Stimulated activated CD8-positive, alpha-beta memory T cell treated with anti-CD3 and anti-CD28 coated beads, Interleukin-4, amount 100 ng/mL, for 4 hours (primary cell): ENCODE data around the gene TRIM41.

Experiments
- DNase-seq, 2 donors: peaks; one replicate each; pipeline ENCODE4 v3.0.0-alpha.2; 2020; ENCODE audit warnings: low read depth in 2 of 2, low spot score in 1 of 2

Gene TRIM41

DNA sequence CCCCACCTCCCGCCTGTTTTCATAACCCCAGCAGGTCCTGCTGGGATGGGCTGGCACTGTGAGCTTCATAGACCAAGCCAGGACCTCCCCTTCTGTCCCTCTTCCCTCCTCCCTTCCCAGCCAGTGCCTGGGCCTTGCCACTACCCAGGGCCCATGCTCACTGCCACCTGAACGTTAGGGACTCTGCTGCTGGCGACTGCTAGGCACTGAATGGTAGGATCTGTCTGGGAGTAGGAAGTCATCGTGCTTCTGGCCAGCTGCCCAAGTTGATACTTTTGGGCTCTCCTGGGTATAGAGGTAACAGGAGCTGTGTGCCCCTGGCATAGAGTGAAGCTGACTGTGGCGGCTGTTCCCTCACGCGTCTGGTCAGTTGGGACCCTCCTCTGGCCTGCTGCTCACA is 8.4 kb downstream of the TRIM41 start:
- no peak for DNase-seq

DNA sequence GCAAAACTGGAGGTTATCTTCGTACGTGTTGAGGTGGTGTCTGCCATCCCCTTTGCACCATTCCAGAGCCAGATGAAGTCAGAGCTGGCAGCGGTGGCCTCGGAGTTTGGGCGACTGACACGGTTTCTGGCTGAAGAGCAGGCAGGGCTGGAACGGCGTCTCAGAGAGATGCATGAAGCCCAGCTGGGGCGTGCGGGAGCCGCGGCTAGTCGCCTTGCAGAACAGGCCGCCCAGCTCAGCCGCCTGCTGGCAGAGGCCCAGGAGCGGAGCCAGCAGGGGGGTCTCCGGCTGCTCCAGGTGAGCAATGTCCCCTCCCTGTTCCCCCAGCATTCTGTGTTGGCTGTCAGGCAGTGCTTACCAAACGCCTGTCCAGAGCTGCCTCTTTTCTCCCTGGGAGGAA is 9.5 kb downstream of the TRIM41 start:
- no peak for DNase-seq

DNA sequence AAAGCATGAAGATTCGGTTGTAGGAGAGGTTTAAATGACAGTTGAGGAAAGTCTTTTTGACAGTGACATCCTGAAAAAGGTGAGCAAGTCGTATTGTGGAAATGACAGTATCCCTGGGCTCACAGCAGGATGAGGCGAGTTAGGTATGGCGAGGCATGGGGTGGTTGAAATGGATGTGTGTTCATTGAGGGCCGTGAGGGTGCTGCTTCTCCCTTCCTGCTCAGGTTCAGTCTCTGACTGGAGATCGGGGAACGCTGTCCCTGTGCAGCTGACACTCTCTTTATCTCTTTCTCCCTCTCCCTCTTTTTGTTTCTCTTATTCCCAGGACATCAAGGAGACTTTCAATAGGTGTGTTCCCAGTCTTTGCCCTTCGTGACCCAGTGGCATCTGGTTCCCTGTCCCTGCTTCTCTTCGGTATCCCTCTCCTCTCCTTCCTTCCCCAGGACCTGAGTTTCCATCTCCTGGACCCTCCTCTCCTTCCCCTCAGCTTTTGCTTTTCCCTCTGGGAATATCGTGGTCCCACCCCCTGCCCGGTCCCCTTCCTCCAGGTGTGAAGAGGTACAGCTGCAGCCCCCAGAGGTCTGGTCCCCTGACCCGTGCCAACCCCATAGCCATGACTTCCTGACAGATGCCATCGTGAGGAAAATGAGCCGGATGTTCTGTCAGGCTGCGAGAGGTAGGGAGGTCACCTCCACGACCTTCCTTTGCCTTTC is 10.2 kb downstream of the TRIM41 start:
- no peak for DNase-seq

DNA sequence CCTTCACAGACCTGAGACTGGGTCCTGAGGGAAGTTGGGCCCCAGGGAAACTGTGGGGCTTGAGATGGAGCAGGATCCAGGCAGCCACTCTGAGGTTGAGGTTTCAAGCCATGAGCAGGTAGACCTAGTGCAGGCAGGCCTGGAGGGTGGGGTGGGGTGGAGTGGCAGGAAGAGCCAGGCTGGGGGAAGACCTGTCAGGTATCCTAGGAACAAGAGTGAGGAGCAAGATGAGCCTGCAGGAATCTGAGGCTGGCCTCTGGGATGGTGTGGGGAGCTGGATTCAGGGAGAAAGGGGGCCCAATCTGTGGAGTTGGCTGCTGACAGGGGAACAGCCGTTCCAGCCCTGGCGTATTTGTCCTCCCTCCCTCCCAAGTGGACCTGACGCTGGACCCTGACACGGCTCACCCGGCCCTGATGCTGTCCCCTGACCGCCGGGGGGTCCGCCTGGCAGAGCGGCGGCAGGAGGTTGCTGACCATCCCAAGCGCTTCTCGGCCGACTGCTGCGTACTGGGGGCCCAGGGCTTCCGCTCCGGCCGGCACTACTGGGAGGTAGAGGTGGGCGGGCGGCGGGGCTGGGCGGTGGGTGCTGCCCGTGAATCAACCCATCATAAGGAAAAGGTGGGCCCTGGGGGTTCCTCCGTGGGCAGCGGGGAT is 10.8 kb downstream of the TRIM41 start:
- DNase-seq = no peak

DNA sequence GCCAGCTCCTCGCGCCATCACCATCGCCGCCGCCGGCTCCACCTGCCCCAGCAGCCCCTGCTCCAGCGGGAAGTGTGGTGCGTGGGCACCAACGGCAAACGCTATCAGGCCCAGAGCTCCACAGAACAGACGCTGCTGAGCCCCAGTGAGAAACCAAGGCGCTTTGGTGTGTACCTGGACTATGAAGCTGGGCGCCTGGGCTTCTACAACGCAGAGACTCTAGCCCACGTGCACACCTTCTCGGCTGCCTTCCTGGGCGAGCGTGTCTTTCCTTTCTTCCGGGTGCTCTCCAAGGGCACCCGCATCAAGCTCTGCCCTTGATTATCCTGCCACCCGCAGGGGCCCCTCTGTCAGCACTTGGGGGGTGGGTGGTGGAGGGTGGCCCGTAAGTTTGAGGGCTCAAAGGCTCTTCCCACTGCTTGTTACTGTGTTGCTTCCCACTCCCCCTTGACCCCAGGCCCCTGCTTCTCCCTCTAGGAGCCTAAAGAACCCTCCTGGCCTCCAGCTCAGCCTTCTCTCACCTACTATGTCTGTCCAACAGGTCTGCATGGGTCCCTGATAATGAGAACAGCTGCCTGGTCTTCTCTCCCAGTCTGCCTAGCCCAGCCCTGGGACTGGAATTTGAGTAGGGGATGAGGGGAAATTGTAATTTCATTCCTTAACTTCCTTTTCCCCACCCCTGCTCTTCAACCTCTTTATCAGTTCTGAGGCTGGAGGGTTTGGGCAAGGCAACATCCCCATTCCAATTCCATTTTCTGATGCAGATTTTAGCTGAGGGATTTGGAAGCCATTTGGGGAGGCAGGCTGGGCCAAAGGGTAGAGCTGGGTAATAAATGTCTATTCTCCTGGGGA is 11.6 kb downstream of the TRIM41 start:
- DNase-seq = no peak

DNA sequence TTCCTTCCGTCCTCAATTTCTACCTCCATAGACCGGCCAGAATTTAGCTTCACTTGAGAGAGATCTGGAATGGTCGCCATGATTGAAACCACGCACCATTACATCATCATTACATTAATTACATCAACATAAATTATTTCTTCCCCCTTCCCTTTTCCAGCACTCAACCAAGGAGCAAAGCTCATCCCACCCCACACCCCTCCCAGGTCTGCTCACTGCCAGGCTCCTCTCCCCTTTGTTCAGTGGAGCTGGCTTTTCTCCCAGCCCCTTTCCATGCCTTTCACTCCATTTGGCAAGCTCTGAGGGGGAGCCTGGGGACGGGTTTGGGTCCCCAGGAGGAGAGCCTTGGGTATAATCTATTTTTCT is 12.2 kb downstream of the TRIM41 start:
- no peak for DNase-seq

DNA sequence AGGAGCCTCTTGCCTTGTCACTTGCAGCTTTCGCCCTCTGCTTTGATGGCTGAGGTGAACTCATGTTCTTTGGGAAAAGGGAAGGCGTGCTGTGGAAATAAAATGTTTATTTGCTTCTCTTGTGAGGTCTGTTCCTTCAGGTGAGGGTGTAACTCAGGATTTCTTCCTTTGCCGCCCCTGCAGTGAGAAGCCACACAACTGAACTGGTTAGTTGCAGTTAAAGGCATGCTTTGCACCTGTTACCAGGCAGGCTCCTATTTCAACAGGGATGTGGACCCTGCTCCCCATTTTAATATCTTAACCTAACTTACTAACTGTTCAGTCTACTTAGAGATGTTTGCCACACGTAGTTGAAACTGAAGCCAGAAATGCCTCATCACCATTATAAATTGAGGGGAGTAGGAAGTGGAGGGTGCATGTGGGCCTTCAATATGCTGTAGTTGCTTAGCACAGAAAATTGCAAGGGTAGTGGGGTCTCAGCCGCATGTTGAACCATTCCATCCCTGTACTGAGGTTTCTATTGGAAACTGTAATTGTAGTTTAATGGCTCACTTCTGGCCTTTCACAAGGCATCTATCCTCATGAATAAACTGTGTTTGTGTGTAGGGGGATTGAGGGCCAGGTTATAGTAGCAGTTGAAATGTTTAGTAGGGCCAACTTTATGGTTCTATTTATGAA is 12.7 kb downstream of the TRIM41 start:
- DNase-seq = no peak

DNA sequence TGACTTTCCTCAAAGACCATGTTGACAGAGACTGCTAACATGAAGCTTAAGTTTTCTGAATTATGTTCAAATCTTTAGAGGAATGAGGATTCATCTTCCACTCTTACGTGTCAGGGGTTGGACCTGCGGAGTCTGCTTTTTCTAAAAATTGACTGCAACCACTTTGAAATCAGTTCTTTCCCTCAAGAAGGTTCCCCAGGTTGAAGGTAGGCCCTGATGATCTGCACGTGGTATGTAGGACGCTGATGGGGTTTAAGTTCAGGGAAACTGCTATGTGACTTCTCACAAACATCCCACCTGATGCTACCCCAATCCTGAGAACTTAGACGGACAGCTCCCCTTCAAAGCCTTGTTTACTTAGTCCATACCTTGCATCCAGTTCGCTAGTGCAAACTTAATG is 13.4 kb downstream of the TRIM41 start:
- no peak for DNase-seq

DNA sequence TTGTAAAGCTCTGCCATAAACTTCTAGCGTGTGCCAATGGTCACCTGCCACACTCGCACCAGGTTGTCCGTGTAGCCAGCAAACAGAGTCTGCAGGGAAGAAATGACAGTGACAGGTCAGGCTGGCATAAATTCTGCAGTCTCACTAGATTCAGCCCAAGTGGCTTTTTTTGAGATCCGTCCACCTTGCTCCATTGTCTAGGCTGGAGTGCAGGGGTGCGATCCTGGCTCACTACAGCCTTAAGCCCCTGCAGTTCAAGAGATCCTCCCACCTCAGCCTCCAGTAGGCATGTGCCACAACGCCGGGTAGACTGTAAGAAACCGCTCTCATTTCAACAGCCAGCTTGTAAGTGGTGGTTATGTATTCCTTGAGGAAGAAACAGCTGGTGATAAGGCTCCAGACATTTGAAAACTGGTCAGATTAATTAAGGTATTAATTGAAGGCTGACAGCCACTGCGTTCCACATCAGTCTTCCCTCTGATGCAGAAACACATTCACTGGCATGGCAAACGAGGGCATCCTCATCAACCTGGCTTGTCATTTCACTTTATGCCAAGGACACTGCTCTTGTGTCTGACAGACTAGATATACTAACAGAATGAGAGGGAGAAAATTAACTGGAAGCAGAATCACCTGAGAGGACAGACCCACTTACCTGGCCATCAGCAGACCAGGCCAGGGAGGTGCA is 14.0 kb downstream of the TRIM41 start:
- DNase-seq = no peak

DNA sequence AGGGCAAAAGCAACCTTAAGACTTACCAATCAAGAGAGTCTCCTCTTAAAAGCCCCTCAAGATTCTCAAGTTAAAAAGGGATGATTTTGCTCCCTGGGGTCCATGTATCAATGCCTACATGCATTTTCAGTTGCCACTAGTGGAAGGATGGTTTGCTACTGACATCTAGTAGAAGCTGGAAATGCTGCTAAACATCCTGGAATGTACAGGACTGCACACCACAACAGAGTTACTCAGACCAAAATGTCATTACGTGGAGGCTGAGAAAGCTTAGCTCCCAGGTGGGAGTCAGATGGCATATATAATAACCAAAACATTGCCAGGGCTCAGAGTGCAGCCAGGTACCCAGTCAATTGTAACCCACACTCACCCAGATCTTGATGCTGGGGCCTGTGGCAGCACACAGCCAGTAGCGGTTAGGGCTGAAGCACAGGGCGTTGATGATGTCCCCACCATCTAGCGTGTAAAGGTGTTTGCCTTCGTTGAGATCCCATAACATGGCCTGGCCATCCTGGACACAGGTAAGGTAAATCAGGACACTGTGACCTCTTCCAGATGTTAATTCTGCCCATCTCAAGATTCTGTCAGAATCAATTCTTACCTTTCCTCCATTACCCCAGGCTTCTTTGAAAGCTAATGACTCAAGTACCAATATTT is 14.8 kb downstream of the TRIM41 start:
- DNase-seq = no peak

DNA sequence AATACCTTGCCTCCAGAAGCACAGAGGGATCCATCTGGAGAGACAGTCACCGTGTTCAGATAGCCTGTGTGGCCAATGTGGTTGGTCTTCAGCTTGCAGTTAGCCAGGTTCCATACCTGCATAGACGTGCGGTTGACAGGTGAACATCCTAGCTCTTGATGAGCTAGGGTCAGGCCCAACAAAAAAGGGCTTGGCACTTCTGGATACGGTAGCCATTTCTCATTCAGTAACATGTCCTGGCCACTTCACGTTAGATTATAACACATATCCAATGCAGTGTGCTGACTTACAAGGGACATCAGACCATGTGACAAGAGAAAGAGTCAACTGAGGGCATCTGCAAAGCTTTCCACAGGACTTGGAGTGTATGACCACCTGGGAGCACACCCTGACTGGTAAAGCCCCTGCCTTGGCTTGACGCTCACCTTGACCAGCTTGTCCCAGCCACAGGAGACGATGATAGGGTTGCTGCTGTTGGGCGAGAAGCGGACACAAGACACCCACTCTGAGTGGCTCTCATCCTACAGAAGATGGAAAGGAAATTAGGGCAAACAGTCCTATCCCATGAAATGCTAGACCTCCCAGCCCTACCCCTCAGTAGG is 16.1 kb downstream of the TRIM41 start:
- DNase-seq = no peak

DNA sequence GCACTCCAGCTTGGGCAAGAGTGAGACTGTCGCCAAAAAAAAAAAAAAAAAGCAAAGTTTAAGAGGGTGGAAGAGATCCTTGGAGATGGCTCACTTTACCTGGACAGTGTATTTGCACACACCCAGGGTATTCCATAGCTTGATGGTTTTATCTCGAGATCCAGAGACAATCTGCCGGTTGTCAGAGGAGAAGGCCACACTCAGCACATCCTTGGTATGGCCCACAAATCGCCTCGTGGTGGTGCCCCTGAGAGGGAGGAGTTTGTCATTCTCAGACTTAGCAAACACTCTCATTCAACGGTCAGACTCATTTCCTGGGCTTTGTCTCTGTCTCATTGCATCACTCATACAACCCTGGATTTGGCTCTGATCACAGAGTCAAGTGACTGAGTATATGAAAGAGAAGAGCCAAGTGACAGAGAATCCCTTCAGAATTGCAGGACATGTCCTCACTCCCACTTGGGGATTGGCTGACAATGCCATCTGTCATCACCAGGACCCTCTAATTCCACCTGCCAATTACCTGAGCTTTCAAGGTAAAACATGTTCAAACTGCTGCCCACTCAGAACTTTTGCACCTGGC is 18.4 kb downstream of the TRIM41 start:
- DNase-seq = no peak

DNA sequence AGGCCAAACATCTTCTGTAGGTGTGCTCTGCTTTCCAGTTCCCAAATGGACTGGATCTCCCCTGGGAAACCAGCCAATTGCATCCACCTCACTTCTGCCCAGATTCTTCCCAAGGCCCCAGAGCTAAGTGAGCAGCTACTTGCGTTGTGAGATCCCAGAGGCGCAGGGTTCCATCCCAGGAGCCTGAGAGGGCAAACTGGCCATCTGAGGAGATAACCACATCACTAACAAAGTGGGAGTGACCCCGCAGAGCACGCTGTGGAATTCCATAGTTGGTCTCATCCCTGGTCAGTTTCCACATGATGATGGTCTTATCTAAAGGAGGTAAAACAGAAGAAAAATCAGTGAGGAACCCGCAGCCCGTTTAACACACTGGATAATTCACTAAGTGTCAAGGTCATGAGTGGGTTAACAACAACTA is 19.0 kb downstream of the TRIM41 start:
- no peak for DNase-seq

DNA sequence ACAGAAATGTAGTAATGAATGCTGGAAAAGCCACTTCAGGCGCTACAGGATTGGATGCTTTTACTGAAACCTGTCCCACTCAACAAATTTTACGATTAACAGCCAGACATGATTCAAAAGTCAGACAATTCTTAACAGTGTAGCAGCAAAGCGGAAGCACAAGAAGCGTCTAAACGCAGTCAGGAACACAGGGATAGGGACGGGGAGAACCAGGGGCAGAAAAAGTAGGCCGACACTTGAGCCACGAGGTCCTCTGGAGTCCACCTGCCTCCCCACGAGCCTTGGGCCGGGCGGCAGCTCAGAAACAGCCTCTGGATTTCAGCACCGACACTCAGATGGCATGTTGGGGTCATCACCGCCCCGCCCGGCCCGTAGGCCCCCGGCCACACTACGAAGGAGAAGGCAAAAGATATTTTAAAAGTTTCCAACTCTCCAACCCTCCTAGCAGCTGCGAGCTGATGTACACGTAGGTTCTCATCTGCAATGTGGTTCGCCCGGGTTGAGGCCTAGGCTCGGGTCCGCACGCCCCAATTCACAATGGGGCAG is 20.0 kb downstream of the TRIM41 start:
- no peak for DNase-seq

DNA sequence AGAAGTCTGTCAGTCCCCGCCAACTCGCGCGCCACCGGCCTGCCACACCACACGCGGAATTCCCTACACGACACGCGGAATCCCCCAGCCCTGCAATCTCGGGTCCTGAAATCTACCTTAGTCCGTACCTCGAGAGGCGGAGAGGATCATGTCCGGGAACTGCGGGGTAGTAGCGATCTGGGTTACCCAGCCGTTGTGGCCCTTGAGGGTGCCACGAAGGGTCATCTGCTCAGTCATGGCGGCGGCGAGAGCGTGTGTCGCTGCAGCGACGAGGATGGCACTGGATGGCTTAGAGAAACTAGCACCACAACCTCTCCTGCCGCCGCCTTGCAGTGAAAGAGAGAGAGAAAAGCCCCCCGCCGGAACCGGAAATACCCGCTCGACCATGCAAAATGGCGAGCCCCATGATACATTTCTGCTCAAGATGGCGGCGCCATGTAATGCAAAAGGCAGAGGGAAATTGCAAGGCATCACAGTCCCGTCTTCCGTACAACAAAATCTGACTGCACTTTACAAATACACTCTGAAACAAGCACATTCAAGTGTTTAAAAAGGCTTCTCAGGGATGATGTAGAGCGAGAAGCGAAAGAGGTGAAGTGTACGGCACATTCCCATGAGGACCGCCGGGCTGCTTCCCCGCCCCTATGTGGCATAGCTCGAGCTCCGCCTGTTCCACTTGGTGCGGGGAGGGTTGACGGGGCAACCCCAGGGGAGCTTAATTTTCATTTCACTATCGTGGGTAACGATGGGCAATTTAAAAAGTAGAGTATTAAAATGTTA is 20.7 kb downstream of the TRIM41 start, which contains the start of gene RACK1:
TSS of gene RACK1 (minus strand) at position 343 of the 780 bp plus-strand sequence. CDS start at position 237, 106 bp downstream.
- peak; percentile 78 to 86 for DNase-seq

DNA sequence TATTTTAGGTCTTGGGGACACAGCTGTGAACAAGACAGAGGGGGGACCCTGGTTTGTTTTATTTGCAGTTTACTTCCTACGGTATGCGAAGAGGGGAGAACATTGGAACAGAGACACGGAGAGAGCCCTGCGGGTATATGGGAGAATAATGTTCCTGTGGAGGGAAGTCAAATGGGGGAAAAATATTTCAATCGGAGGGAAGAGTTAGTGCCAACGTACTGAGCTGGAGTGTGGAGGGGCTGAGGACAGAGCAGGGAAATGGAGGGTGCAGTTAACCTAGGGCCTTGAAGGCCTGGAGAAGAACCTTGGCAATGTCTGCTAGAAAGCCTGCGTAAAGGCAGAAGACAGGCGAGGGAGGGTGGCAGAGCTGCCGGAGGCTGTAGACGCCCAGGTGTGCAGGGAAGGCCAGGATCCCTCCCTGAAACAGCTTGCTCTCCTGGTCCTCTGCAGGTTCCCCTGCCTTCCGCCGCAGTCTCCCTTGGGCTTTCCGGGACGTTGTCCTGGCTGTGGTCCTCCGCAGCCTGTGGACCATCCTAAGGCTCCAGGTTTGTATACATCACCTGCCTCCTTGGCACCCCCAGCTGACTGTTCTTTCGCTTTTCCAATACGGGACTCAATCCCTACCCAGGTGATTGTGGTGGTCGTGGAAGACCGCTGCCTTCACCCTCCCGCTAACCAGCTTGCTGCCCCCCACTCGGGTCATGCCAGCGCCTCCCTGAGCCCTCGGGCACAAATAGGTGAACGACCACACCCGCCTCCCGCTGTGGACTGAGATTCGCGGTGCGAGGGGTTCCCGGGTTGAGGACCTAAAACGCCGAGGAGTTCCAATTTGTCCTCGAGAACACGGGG is 22.6 kb downstream of the TRIM41 start:
- DNase-seq = no peak

DNA sequence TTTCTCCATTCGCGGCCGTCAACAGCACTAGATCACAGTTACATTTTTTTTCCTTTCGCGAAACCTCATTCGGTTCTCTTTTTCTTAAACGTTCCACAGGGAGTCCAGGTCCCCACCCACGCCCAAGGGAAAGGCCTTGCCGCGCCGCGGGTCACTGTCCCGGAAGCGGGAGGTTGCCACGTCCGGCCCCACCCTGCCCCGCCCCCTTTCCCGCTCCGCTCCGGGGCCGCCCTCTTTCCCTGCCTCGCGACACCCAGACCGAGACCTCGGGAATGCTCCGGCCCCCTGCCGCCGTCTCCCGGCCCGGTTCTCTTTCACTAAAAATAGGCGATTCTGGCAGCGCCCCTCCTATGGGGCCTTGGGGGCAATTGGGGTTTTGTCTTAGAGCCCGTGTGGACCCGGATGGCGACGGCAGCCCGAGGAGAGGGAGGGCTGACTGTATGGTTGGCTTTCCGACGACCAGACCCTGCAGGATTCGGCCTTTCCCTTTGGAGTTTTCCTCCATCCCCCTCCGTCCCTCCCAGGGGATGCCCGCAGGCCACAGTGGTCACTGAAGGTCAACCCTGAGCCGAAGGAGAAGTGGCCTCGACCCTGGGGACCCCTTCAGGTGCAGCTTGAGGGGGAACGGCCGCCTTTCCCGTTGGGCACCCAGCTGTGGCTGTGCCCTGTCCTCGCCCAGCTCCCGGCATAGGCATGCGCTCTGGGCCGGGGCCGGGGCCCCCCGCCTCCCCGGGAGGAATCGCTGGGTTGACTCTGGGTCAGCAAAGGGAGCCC is 23.4 kb downstream of the TRIM41 start:
- DNase-seq = peak; percentile 36 to 61
